ENCODE measurements around the gene RPS17. TPM values are rescaled to one million over a fixed set of nuclear protein-coding genes. Genes with fewer than 3 reads are reported as not detected.

RPS17 gene
- total RNA-seq: 1,039 and 1,359 TPM in 2 replicates

DNA sequence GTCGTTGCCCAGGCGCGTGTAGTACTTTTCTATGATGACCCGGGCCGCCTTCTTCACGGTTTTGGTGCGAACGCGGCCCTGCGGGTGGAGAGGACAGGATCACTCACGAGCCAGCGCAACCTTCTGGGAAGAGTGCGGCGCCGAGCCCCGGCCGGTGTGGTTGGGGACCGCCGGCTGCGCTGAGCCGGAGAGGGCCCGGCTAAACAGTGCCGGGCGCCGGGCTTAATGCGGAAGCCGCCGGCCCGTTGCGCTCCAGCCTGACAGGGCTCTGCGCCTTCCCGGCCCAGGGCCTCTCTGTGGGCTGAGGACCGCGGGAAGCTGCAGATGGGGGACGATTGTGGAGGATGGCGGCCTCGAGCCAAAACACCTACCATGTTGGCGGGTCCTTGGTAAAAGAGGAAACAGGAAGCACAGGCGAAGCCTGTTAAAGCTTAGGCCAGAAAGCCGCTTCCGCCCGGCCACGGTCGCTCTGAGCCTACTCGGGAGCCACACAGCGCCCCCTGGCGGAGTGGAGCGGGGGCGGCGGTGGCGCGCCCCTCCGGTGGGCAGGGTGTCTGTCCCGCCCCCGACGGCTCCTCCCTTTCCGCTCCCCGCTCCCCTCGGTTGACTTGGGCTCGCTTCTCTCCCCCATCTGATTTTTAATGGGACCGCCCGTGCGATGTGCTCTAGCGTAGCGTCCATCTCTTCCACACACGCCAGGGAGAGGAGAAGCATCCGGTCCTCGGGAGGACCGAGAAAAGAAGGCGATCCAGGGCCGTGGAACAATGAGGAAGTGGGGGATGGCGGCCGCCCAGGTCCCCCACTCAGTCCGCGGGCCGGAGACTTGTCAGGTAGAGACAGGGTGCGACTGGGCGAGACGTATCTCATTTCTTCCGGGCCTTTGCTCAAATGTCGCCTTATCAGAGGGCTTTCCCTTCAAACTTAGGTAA, at the start of gene RPS17:
TSS of gene RPS17 (minus strand) at position 403 of the 929 bp plus-strand sequence. CDS start at position 374, 29 bp downstream.

Other genes with a start within 250 kb of the RPS17 start
- gene GOLGA6L10, start 191.0 kb downstream of the RPS17 start, total RNA-seq: 0.11 and 1.00 TPM in 2 replicates
- gene GOLGA6L9, start 110.6 kb downstream of the RPS17 start, total RNA-seq: 1.8 and 2.2 TPM in 2 replicates
- gene CPEB1, start 106.9 kb upstream of the RPS17 start, total RNA-seq: 34.7 and 35.2 TPM in 2 replicates
- 0.22 and 0.75 TPM in 2 replicates for gene AP3B2, start 169.4 kb upstream of the RPS17 start, total RNA-seq

All from uterine smooth muscle cell (primary cell).